SW480 (cell line): Measurements from ENCODE around the gene PPP1R1C.

ENCODE experiments used
- DNase-seq: peaks from one replicate; pipeline ENCODE4 v3.0.0-alpha.2; 2016; ENCODE audit warnings: low spot score

Gene PPP1R1C

GRCh38 chr2:182064019-182064778 is 78.5 kb downstream of the PPP1R1C start:
- no peak for DNase-seq

GRCh38 chr2:182066400-182067087 is 80.9 kb downstream of the PPP1R1C start:
- DNase-seq: no peak

- no peak for DNase-seq
Observed at GRCh38 chr2:182067393-182067792, 81.7 kb downstream of the PPP1R1C start.

GRCh38 chr2:182068811-182069210 is 83.2 kb downstream of the PPP1R1C start:
- DNase-seq: no peak

GRCh38 chr2:182069416-182069815 is 83.8 kb downstream of the PPP1R1C start:
- DNase-seq: no peak

GRCh38 chr2:182069908-182070307 is 84.3 kb downstream of the PPP1R1C start:
- DNase-seq: no peak

- no peak for DNase-seq
Observed at GRCh38 chr2:182070736-182071135, 85.1 kb downstream of the PPP1R1C start.

- no peak for DNase-seq
Observed at GRCh38 chr2:182072861-182073260, 87.2 kb downstream of the PPP1R1C start.

- no peak for DNase-seq
Observed at GRCh38 chr2:182073613-182074012, 88.0 kb downstream of the PPP1R1C start.

- no peak for DNase-seq
Observed at GRCh38 chr2:182077023-182077422, 91.4 kb downstream of the PPP1R1C start.

- DNase-seq: peak; percentile 66
Observed at GRCh38 chr2:182077448-182078142, 91.9 kb downstream of the PPP1R1C start.

- DNase-seq: no peak
Observed at GRCh38 chr2:182078988-182079602, 93.4 kb downstream of the PPP1R1C start.

- no peak for DNase-seq
Observed at GRCh38 chr2:182080493-182080892, 94.8 kb downstream of the PPP1R1C start.

GRCh38 chr2:182081602-182082260 is 96.1 kb downstream of the PPP1R1C start:
- no peak for DNase-seq

GRCh38 chr2:182088681-182089320 is 103.1 kb downstream of the PPP1R1C start:
- DNase-seq: no peak

GRCh38 chr2:182090486-182090885 is 104.8 kb downstream of the PPP1R1C start:
- DNase-seq: no peak

GRCh38 chr2:182097571-182098164 is 112.0 kb downstream of the PPP1R1C start:
- no peak for DNase-seq

GRCh38 chr2:182098648-182099047 is 113.0 kb downstream of the PPP1R1C start:
- DNase-seq: no peak

- no peak for DNase-seq
Observed at GRCh38 chr2:182101263-182101662, 115.6 kb downstream of the PPP1R1C start.

GRCh38 chr2:182103526-182103925 is 117.9 kb downstream of the PPP1R1C start:
- no peak for DNase-seq

- no peak for DNase-seq
Observed at GRCh38 chr2:182110347-182110746, 124.7 kb downstream of the PPP1R1C start.
